Measurements from ENCODE around the gene HTT-AS. TPM values are rescaled to one million over a fixed set of nuclear protein-coding genes. Genes with fewer than 3 reads are reported as not detected.

Gene HTT-AS
- total RNA-seq, 1 donor from 2014 or later = not detected

DNA sequence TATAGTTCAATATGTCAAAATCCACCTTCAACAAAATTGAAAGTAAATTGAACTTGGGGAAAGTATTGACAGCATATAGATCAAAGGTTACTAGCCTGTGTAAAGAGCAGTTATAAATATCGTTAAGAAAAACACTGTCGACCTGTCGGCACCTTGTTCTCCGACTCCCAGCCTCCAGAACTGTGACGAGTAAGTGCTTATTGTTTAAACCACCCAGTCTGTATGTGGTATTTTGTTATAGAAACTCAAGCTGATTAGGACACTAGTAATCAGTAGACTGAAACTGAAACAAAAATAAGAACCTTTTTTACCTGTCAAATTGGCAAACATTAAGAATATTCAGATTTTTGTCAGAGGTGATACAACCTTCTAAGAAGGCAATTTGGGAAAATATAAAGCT, 17.1 kb upstream of the HTT-AS start:
- TF ChIP-seq, protein P1, sequence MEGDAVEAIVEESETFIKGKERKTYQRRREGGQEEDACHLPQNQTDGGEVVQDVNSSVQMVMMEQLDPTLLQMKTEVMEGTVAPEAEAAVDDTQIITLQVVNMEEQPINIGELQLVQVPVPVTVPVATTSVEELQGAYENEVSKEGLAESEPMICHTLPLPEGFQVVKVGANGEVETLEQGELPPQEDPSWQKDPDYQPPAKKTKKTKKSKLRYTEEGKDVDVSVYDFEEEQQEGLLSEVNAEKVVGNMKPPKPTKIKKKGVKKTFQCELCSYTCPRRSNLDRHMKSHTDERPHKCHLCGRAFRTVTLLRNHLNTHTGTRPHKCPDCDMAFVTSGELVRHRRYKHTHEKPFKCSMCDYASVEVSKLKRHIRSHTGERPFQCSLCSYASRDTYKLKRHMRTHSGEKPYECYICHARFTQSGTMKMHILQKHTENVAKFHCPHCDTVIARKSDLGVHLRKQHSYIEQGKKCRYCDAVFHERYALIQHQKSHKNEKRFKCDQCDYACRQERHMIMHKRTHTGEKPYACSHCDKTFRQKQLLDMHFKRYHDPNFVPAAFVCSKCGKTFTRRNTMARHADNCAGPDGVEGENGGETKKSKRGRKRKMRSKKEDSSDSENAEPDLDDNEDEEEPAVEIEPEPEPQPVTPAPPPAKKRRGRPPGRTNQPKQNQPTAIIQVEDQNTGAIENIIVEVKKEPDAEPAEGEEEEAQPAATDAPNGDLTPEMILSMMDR (IDR thresholded peaks at IDR 0.05; ENCODE audit: unreplicated experiment) = no peak
- H3K4me1 Mint-ChIP-seq (ENCODE audit: unreplicated experiment) = no peaks in the 10 kb centered on the region
- DNase-seq (ENCODE audit: low spot score) = no peak
- no peak overlapping the region for H3K4me3 Mint-ChIP-seq (ENCODE audit: unreplicated experiment)
- H3K27me3 Mint-ChIP-seq (ENCODE audit: unreplicated experiment) = no peaks in the 10 kb centered on the region
- no peaks in the 10 kb centered on the region for H3K9me3 Mint-ChIP-seq (ENCODE audit: unreplicated experiment)
- peaks cover 46% of the 10 kb centered on the region for H3K36me3 Mint-ChIP-seq (ENCODE audit: low read depth, unreplicated experiment)
- no peak overlapping the region for H3K27ac Mint-ChIP-seq (ENCODE audit: unreplicated experiment)

DNA sequence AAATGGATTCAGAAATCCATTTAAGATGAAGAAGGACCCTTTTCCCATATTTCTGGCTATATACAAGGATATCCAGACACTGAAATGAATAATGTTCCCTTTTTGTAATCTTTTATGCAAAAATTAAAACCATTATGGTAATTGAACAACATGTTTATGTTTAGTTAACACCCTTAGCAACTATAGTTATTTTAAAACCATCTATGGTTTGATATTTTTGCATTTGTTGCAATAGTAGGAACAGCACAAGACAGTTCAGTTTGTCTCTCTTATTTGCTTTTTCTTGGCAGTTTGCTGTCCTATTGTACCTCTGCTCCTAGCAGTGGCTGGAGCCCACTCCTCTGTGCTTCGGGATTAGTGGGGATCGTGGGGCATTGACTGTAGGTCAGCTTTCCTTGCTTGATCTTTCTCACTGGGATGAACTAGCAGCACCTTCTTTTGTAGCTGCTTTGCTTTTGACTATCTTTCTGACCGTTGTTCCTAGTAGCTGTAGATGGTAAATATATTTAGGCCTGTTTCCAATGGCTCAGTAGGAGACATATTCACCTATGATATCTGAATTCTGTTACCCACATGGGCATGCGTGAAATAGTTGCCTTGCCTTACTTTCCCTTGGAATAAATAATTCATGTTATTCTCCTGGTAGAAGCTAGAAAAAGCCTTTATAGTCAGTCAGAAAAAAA, 12.9 kb upstream of the HTT-AS start:
- no peak for DNase-seq (ENCODE audit: low spot score)
- Mint-ChIP-seq H3K27me3 (ENCODE audit: unreplicated experiment) (peaks cover 1% of the 10 kb centered on the region), H3K4me1 (ENCODE audit: unreplicated experiment) (no peaks in the 10 kb centered on the region), H3K4me3 (ENCODE audit: unreplicated experiment) (no peak overlapping the region), H3K27ac (ENCODE audit: unreplicated experiment) (no peak overlapping the region), H3K9me3 (ENCODE audit: unreplicated experiment) (no peaks in the 10 kb centered on the region), H3K36me3 (ENCODE audit: low read depth, unreplicated experiment) (peaks cover 19% of the 10 kb centered on the region)
- TF ChIP-seq, protein P1 (IDR thresholded peaks at IDR 0.05; ENCODE audit: unreplicated experiment) = no peak

DNA sequence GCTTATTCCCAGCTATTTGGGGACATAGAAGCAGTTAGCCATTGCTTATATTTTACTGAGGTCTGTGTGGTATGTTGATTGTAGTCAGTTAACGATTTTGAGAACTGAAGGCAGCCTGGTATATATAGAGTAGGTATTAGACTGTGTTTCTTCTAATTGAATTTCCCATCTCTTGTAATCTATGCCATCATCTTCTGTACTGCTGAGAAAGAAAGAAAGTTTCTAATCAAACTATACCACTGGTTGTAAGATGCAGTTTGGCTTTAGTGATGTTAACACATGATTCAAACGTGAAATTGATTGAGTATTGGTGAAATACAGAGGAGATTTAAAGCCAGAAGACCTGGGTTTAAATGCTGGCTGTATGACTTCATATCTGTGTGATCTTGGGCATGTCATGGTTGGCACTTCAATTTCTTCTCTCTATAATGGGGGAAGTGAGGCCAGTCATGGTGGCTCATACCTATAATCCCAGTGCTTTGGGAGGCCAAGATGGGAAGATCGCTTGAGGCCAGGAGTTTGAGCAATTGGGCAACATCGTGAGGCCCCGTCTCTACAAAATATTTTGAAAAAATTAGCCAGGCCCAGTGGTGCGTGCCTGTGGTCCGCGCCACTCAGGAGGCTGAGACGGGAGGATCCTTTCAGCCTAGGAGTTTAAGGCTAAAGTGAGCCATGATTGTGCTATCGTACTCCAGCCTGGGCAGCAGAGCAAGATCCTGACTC, 11.8 kb upstream of the HTT-AS start:
- no peak for DNase-seq (ENCODE audit: low spot score)
- no peak overlapping the region for H3K4me3 Mint-ChIP-seq (ENCODE audit: unreplicated experiment)
- no peaks in the 10 kb centered on the region for H3K4me1 Mint-ChIP-seq (ENCODE audit: unreplicated experiment)
- H3K27me3 Mint-ChIP-seq (ENCODE audit: unreplicated experiment) = peaks cover 1% of the 10 kb centered on the region
- H3K36me3 Mint-ChIP-seq (ENCODE audit: low read depth, unreplicated experiment) = peaks cover 15% of the 10 kb centered on the region
- TF ChIP-seq, protein P1 (IDR thresholded peaks at IDR 0.05; ENCODE audit: unreplicated experiment) = no peak
- no peaks in the 10 kb centered on the region for H3K9me3 Mint-ChIP-seq (ENCODE audit: unreplicated experiment)
- H3K27ac Mint-ChIP-seq (ENCODE audit: unreplicated experiment) = no peak overlapping the region

DNA sequence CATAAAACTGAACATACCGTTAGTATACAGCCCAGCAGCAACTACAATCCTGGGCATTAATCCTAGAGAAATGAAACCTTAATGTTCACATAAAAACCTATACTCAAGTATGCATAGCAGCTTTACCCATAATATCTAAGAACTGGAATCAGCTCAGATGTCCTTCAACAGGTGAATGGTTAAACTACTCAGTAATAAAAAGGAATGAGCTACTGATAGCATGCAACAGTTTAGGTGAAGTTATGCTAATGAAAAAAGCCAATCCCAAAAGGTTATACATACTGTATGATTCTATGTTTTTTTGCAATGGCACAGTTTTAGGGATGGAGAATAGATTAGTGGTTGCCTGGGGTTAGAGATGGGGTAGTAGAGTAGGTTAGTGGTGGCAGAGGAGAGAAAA, 9.4 kb upstream of the HTT-AS start:
- Mint-ChIP-seq H3K4me3 (ENCODE audit: unreplicated experiment) (no peak overlapping the region), H3K36me3 (ENCODE audit: low read depth, unreplicated experiment) (peaks cover 10% of the 10 kb centered on the region), H3K27ac (ENCODE audit: unreplicated experiment) (no peak overlapping the region), H3K9me3 (ENCODE audit: unreplicated experiment) (no peaks in the 10 kb centered on the region), H3K27me3 (ENCODE audit: unreplicated experiment) (peaks cover 1% of the 10 kb centered on the region), H3K4me1 (ENCODE audit: unreplicated experiment) (no peaks in the 10 kb centered on the region)
- TF ChIP-seq, protein P1 (IDR thresholded peaks at IDR 0.05; ENCODE audit: unreplicated experiment) = no peak
- no peak for DNase-seq (ENCODE audit: low spot score)

DNA sequence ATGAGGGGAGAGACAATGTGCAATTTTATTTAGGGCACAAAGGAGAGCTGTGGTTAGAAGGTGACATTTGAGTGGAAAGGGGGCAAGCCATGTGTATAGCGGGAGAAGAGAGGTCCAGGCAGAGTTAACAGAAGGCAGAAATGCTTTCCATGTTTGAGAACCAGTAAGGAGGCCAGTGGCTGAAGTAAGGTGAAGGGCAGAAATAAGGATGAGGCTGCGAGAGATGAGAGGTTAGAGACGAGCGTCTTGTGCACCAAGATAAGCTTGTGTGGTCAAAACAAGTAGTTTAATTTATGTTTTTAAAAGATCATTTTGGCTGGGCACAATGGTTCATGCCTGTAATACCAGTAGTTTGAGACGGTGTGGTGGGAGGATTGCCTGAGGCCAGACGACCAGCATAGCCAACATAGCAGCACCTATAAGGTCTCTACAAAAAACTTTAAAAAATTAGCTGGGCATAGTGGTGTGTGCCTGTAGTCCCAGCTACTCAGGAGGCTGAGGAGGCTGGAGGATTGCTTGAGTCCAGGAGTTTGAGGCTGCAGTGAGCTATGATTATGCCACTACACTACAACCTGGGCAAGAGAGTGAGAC, 8.7 kb upstream of the HTT-AS start:
- peaks cover 1% of the 10 kb centered on the region for H3K27me3 Mint-ChIP-seq (ENCODE audit: unreplicated experiment)
- H3K4me3 Mint-ChIP-seq (ENCODE audit: unreplicated experiment) = no peak overlapping the region
- TF ChIP-seq, protein P1 (IDR thresholded peaks at IDR 0.05; ENCODE audit: unreplicated experiment) = no peak
- no peaks in the 10 kb centered on the region for H3K4me1 Mint-ChIP-seq (ENCODE audit: unreplicated experiment)
- H3K9me3 Mint-ChIP-seq (ENCODE audit: unreplicated experiment) = no peaks in the 10 kb centered on the region
- H3K27ac Mint-ChIP-seq (ENCODE audit: unreplicated experiment) = no peak overlapping the region
- no peak for DNase-seq (ENCODE audit: low spot score)
- peaks cover 8% of the 10 kb centered on the region for H3K36me3 Mint-ChIP-seq (ENCODE audit: low read depth, unreplicated experiment)
